ENCODE results near the gene OBSCN.

- TF ChIP-seq POLR2A (IDR thresholded peaks at IDR 0.05) (no peak), CTCF (IDR thresholded peaks at IDR 0.05) (no peak)
Observed at GRCh38 chr1:228174482-228175315, 33.1 kb upstream of the OBSCN start.

All from heart left ventricle (tissue), 13 donors.